ENCODE measurements around the gene DDX54. TPM values are rescaled to one million over a fixed set of nuclear protein-coding genes. Genes with fewer than 3 reads are reported as not detected.

The DDX54 gene
- total RNA-seq, 1 donor from 2014 or later: 112 TPM

- no peak for DNase-seq (ENCODE audit: low read depth)
- H3K4me3 ChIP-seq (ENCODE audit: low read depth, low read length): no peak overlapping the region
- TF ChIP-seq CTCF (conservative IDR thresholded peaks at IDR 0.05; ENCODE audit: low read depth, low read length): no peak
Measured at GRCh38 chr12:113109360-113109759, 75.9 kb downstream of the DDX54 start.

GRCh38 chr12:113108308-113108707, 77.0 kb downstream of the DDX54 start:
- DNase-seq (ENCODE audit: low read depth): no peak
- no peak for TF ChIP-seq CTCF (conservative IDR thresholded peaks at IDR 0.05; ENCODE audit: low read depth, low read length)
- no peak overlapping the region for H3K4me3 ChIP-seq (ENCODE audit: low read depth, low read length)

Other genes starting within 250 kb of the DDX54 start
- 23.3 and 24.4 TPM in 2 replicates for gene OAS3, start 247.0 kb downstream of the DDX54 start, total RNA-seq
- 2.5 TPM in 1 of 2 replicates, not detected in the other for gene OAS2, start 207.0 kb downstream of the DDX54 start, total RNA-seq
- not detected in 2 replicates for gene DTX1, start 128.7 kb downstream of the DDX54 start, total RNA-seq
- gene RASAL1, start 49.7 kb downstream of the DDX54 start, total RNA-seq: 2.0 and 2.1 TPM in 2 replicates
- gene CFAP73, start 35.8 kb downstream of the DDX54 start, total RNA-seq: not detected in 2 replicates
- gene RITA1, start 243 bp upstream of the DDX54 start, total RNA-seq: 26.6 and 37.1 TPM in 2 replicates
- 16.9 and 32.0 TPM in 2 replicates for gene TPCN1, start 36.0 kb upstream of the DDX54 start, total RNA-seq
- gene SLC8B1, start 149.6 kb upstream of the DDX54 start, total RNA-seq: 26.0 and 26.6 TPM in 2 replicates
- gene PLBD2, start 173.1 kb upstream of the DDX54 start, total RNA-seq: 15.6 and 20.1 TPM in 2 replicates
- not detected in 2 replicates for gene SDS, start 218.4 kb upstream of the DDX54 start, total RNA-seq
- 6.3 and 11.8 TPM in 2 replicates for gene SDSL, start 236.9 kb upstream of the DDX54 start, total RNA-seq